Motor neuron (in vitro differentiated cells): ENCODE measurements around the gene INPP1. TPM values are rescaled to one million over a fixed set of nuclear protein-coding genes. Genes with fewer than 3 reads are reported as not detected.

Experiments used
- ATAC-seq, 8 experiments: fragments of 200-7000 bp; cut with Tn5 transposase; replicated peaks in 6 of 8; 2 replicates each; pipeline ENCODE4 v1.8.0; 2021; ENCODE audit warnings: mild to moderate bottlenecking in 8 of 8, moderate library complexity in 8 of 8
- H3K27ac ChIP-seq, 2 donors: fragments of 250-450 bp; sonication (Bioruptor Pico); 2 replicates each; pipeline ENCODE4 v1.9.0; 2021; ENCODE audit warnings: antibody characterized with exemption in 2 of 2, mild to moderate bottlenecking in 2 of 2, moderate library complexity in 1 of 2
- H3K4me1 ChIP-seq, 2 donors: fragments of 250-450 bp; sonication (Bioruptor Pico); replicated peaks in 1 of 2; 2 replicates each; pipeline ENCODE4 v1.6.1; 2021; ENCODE audit warnings: antibody characterized with exemption in 2 of 2, mild to moderate bottlenecking in 2 of 2, moderate library complexity in 1 of 2
- H3K4me3 ChIP-seq, 5 donors: fragments of 250-450 bp; sonication (Bioruptor Pico); 2 replicates each; pipeline ENCODE4 v1.9.0; 2021; ENCODE audit warnings: antibody characterized with exemption in 5 of 5, mild to moderate bottlenecking in 5 of 5, moderate library complexity in 4 of 5
- WGBS, 10 experiments: fragments of 450-650 bp; shearing (Covaris generic); methylation state at CpG; one replicate each; pipeline ENCODE4 v1.0.0; 2022; 5-methylcytosine and 5-hydroxymethylcytosine counted together
- in situ Hi-C, 9 experiments: fragments of 400-800 bp; cut with MboI; loops; one replicate each; pipeline ENCODE4 v1.15.0; 2021; ENCODE audit warnings: low sequenced_read_pairs in 9 of 9, low pct_unique_long_range_greater_than_20kb in 2 of 9; ENCODE audit not compliant: unreplicated experiment in 9 of 9
- total RNA-seq, 8 experiments: library from RNA; unstranded; fragments of 300-600 nt; gene quantifications; 2 replicates each; pipeline versions ENCODE4 v1.2.3 to v1.2.4, GENCODE V29; 2022

Gene INPP1
- total RNA-seq, 8 experiments from 2014 or later: 4.3 to 29.2 (median 8.4) TPM

GRCh38 chr2:190379249-190379964 lies 36.0 kb downstream of the INPP1 start:
- peak; percentile 42 to 99 (median 72) for ATAC-seq
- H3K4me3 ChIP-seq: no peak overlapping the region
- H3K4me1 ChIP-seq: no peaks in the 10 kb centered on the region
- H3K27ac ChIP-seq: no peak overlapping the region
- WGBS, 10 experiments: 22 to 92% (median 71%) methylated on average over 1 to 7 of the region's 10 CpGs; no CpG with 5 or more reads in 1 of the 10 experiments
- in situ Hi-C loops: loop anchor here in 1 of 9 experiments (25.0 kb wide), 1 partner anchor 133 kb away; no protein-coding TSS in a partner anchor

GRCh38 chr2:190380962-190381412 lies 37.6 kb downstream of the INPP1 start:
- no peaks in the 10 kb centered on the region for H3K4me1 ChIP-seq
- WGBS, 10 experiments: 60 to 100% (median 78%) methylated on average over 1 to 5 of the region's 5 CpGs; no CpG with 5 or more reads in 2 of the 10 experiments
- H3K4me3 ChIP-seq: no peak overlapping the region
- H3K27ac ChIP-seq: no peak overlapping the region
- in situ Hi-C loops: loop anchor here in 1 of 9 experiments (25.0 kb wide), 1 partner anchor 131 kb away; no protein-coding TSS in a partner anchor
- no peak for ATAC-seq

GRCh38 chr2:190382851-190383250 lies 39.5 kb downstream of the INPP1 start:
- 50 to 100% (median 73%) methylated on average over 1 of the region's 1 CpG; no CpG with 5 or more reads in 6 of the 10 experiments for WGBS, 10 experiments
- no peak overlapping the region for H3K27ac ChIP-seq
- peak in 2 of 8 experiments; percentile 21 to 62 for ATAC-seq
- in situ Hi-C loops: loop anchor here in 1 of 9 experiments (25.0 kb wide), 1 partner anchor 129 kb away; no protein-coding TSS in a partner anchor
- no peaks in the 10 kb centered on the region for H3K4me1 ChIP-seq
- H3K4me3 ChIP-seq: no peak overlapping the region

- WGBS, 10 experiments: 70 to 100% (median 86%) methylated on average over 2 to 3 of the region's 3 CpGs; no CpG with 5 or more reads in 5 of the 10 experiments
- ATAC-seq: no peak
- no peaks in the 10 kb centered on the region for H3K4me1 ChIP-seq
- in situ Hi-C loops: loop anchor here in 1 of 9 experiments (25.0 kb wide), 1 partner anchor 125 kb away; no protein-coding TSS in a partner anchor
- H3K27ac ChIP-seq: no peak overlapping the region
- H3K4me3 ChIP-seq: no peak overlapping the region
Measured at GRCh38 chr2:190387422-190387821, 44.0 kb downstream of the INPP1 start.

- H3K27ac ChIP-seq: no peak overlapping the region
- in situ Hi-C loops: loop anchor here in 1 of 9 experiments (25.0 kb wide), 1 partner anchor 116 kb away; no protein-coding TSS in a partner anchor
- H3K4me3 ChIP-seq: no peak overlapping the region
- no peak for ATAC-seq
- WGBS, 10 experiments: 0 to 100% (median 76%) methylated on average over 1 to 2 of the region's 2 CpGs
- no peaks in the 10 kb centered on the region for H3K4me1 ChIP-seq
Measured at GRCh38 chr2:190396271-190396670, 52.9 kb downstream of the INPP1 start.

GRCh38 chr2:190402986-190403603 lies 59.7 kb downstream of the INPP1 start:
- Histone ChIP-seq H3K4me1 (peaks cover 0 to 4% of the 10 kb centered on the region in 2 donors), H3K4me3 (no peak overlapping the region), H3K27ac (no peak overlapping the region)
- peak in 2 of 8 experiments; percentile 55 to 66 for ATAC-seq
- WGBS, 10 experiments: 25 to 100% (median 64%) methylated on average over 2 to 4 of the region's 5 CpGs
- in situ Hi-C loops: no loop called here

- H3K27ac ChIP-seq: no peak overlapping the region
- peak in 2 of 8 experiments; percentile 5 to 7 for ATAC-seq
- H3K4me3 ChIP-seq: no peak overlapping the region
- in situ Hi-C loops: no loop called here
- H3K4me1 ChIP-seq: peaks cover under 1 to 7% of the 10 kb centered on the region in 2 donors
Measured at GRCh38 chr2:190404487-190404886, 61.1 kb downstream of the INPP1 start.

GRCh38 chr2:190405070-190405469 lies 61.7 kb downstream of the INPP1 start:
- 82 to 97% (median 90%) methylated on average over 2 to 3 of the region's 3 CpGs; no CpG with 5 or more reads in 5 of the 10 experiments for WGBS, 10 experiments
- Histone ChIP-seq H3K4me3 (no peak overlapping the region), H3K4me1 (peaks cover 3 to 12% of the 10 kb centered on the region in 2 donors), H3K27ac (no peak overlapping the region)
- in situ Hi-C loops: no loop called here
- no peak for ATAC-seq

GRCh38 chr2:190405995-190406394 lies 62.6 kb downstream of the INPP1 start:
- WGBS, 10 experiments: 67 to 100% (median 89%) methylated on average over 1 to 3 of the region's 3 CpGs; no CpG with 5 or more reads in 2 of the 10 experiments
- Histone ChIP-seq H3K4me3 (no peak overlapping the region), H3K4me1 (peaks cover 3 to 17% of the 10 kb centered on the region in 2 donors), H3K27ac (no peak overlapping the region)
- in situ Hi-C loops: no loop called here
- ATAC-seq: no peak

GRCh38 chr2:190406805-190407204 lies 63.4 kb downstream of the INPP1 start:
- Histone ChIP-seq H3K4me3 (no peak overlapping the region), H3K27ac (no peak overlapping the region), H3K4me1 (peaks cover 3 to 17% of the 10 kb centered on the region in 2 donors)
- WGBS, 10 experiments: 68 to 100% (median 84%) methylated on average over 2 to 4 of the region's 4 CpGs
- in situ Hi-C loops: no loop called here
- ATAC-seq: no peak

- H3K4me3 ChIP-seq: peak overlapping the region; percentile 62 to 94 (median 81)
- WGBS, 10 experiments: 10 to 87% (median 39%) methylated on average over 4 to 11 of the region's 11 CpGs
- H3K4me1 ChIP-seq: peaks cover 3 to 17% of the 10 kb centered on the region in 2 donors
- no peak for ATAC-seq
- in situ Hi-C loops: no loop called here
- H3K27ac ChIP-seq: no peak overlapping the region
Measured at GRCh38 chr2:190407246-190407661, 63.9 kb downstream of the INPP1 start.

GRCh38 chr2:190407662-190408537 lies 64.5 kb downstream of the INPP1 start, which contains the start of gene MFSD6:
MFSD6 (plus strand) TSS chr2:190408355; CDS start chr2:190436030, 27,675 bp downstream.
- peak; percentile 77 to 88 (median 82) for ATAC-seq
- 0 to 47% (median 5%) methylated on average over 3 to 11 of the region's 98 CpGs; no CpG with 5 or more reads in 3 of the 10 experiments for WGBS, 10 experiments
- Histone ChIP-seq H3K27ac (peak within 1 kb of the TSS; percentile 70 to 85), H3K4me3 (peak within 1 kb of the TSS; percentile 62 to 94 (median 81)), H3K4me1 (peaks cover 3 to 17% of the 10 kb centered on the region in 2 donors)
- in situ Hi-C loops: no loop called here
